ENCODE measurements around the gene FAM184A. TPM values are rescaled to one million over a fixed set of nuclear protein-coding genes. Genes with fewer than 3 reads are reported as not detected.
"Not testable (repeated sequence)": the region's sequence is repeated elsewhere in the genome, so short reads cannot be mapped to it uniquely, and the experiment has no call there.

Gene FAM184A
- total RNA-seq, 1 donor from 2014 or later, result 2.4 TPM

GRCh38 chr6:119030759-119031158, 47.7 kb downstream of the FAM184A start:
- DNase-seq (ENCODE audit: missing footprints) (no peak), ATAC-seq (no peak)
- intact Hi-C loops (cut with DNase I), result no loop called here

GRCh38 chr6:119028091-119028490, 50.4 kb downstream of the FAM184A start:
- no peak for DNase-seq (ENCODE audit: missing footprints)
- no peak for ATAC-seq
- intact Hi-C loops (cut with DNase I), result no loop called here

- intact Hi-C loops (cut with DNase I), result no loop called here
Measured at GRCh38 chr6:119027465-119027864, 51.0 kb downstream of the FAM184A start.

GRCh38 chr6:119026822-119027221, 51.6 kb downstream of the FAM184A start:
- DNase-seq (ENCODE audit: missing footprints), result no peak
- ATAC-seq, result no peak
- intact Hi-C loops (cut with DNase I), result no loop called here

More at GRCh38 chr6:119027465-119027864, 51.0 kb downstream of the FAM184A start:
- DNase-seq (ENCODE audit: missing footprints) (no peak), ATAC-seq (no peak)

GRCh38 chr6:119025793-119026192, 52.7 kb downstream of the FAM184A start:
- intact Hi-C loops (cut with DNase I), result no loop called here
- ATAC-seq (no peak), DNase-seq (ENCODE audit: missing footprints) (no peak)

GRCh38 chr6:119024111-119024510, 54.4 kb downstream of the FAM184A start:
- DNase-seq (ENCODE audit: missing footprints), result no peak
- no peak for ATAC-seq
- intact Hi-C loops (cut with DNase I), result no loop called here

GRCh38 chr6:119022796-119023195, 55.7 kb downstream of the FAM184A start:
- ATAC-seq (no peak), DNase-seq (ENCODE audit: missing footprints) (no peak)
- intact Hi-C loops (cut with DNase I), result no loop called here

- DNase-seq (ENCODE audit: missing footprints) (no peak), ATAC-seq (no peak)
- intact Hi-C loops (cut with DNase I), result no loop called here
Measured at GRCh38 chr6:119020597-119021561, 57.6 kb downstream of the FAM184A start.

- ATAC-seq; DNase-seq (ENCODE audit: missing footprints); intact Hi-C loops (cut with DNase I): not testable (repeated sequence)
Measured at GRCh38 chr6:119015165-119015564, 63.3 kb downstream of the FAM184A start.

GRCh38 chr6:119012521-119012920, 65.9 kb downstream of the FAM184A start:
- ATAC-seq (no peak), DNase-seq (ENCODE audit: missing footprints) (no peak)
- intact Hi-C loops (cut with DNase I), result no loop called here

GRCh38 chr6:119009266-119009665, 69.2 kb downstream of the FAM184A start:
- DNase-seq (ENCODE audit: missing footprints); intact Hi-C loops (cut with DNase I); ATAC-seq: not testable (repeated sequence)

GRCh38 chr6:119006974-119007373, 71.5 kb downstream of the FAM184A start:
- ATAC-seq (no peak), DNase-seq (ENCODE audit: missing footprints) (no peak)
- intact Hi-C loops (cut with DNase I), result no loop called here

- ATAC-seq, result no peak
- intact Hi-C loops (cut with DNase I), result no loop called here
- DNase-seq (ENCODE audit: missing footprints), result no peak
Measured at GRCh38 chr6:119002069-119002468, 76.4 kb downstream of the FAM184A start.

GRCh38 chr6:118999494-119000040, 78.9 kb downstream of the FAM184A start:
- intact Hi-C loops (cut with DNase I), result no loop called here
- no peak for ATAC-seq
- no peak for DNase-seq (ENCODE audit: missing footprints)

GRCh38 chr6:118997426-118997825, 81.0 kb downstream of the FAM184A start:
- intact Hi-C loops (cut with DNase I); ATAC-seq; DNase-seq (ENCODE audit: missing footprints): not testable (repeated sequence)

GRCh38 chr6:118996289-118996820, 82.1 kb downstream of the FAM184A start:
- ATAC-seq (no peak), DNase-seq (ENCODE audit: missing footprints) (no peak)
- intact Hi-C loops (cut with DNase I), result no loop called here

- intact Hi-C loops (cut with DNase I), result no loop called here
- no peak for ATAC-seq
- no peak for DNase-seq (ENCODE audit: missing footprints)
Measured at GRCh38 chr6:118993803-118994251, 84.6 kb downstream of the FAM184A start.

GRCh38 chr6:118993358-118993757, 85.1 kb downstream of the FAM184A start:
- no peak for DNase-seq (ENCODE audit: missing footprints)
- no peak for ATAC-seq
- intact Hi-C loops (cut with DNase I), result no loop called here

GRCh38 chr6:118992186-118992795, 86.2 kb downstream of the FAM184A start:
- intact Hi-C loops (cut with DNase I), result no loop called here
- ATAC-seq (no peak), DNase-seq (ENCODE audit: missing footprints) (no peak)

All from Right ventricle myocardium inferior (tissue), 1 donor.